GM12878 (cell line): ENCODE data around the gene OGA. TPM values are rescaled to one million over a fixed set of nuclear protein-coding genes. Genes with fewer than 3 reads are reported as not detected.
A peak's percentile ranks its signal among the peaks of the same experiment; 100 is the strongest.

Experiments
- BACH1 ChIP-seq: fragments of 450-650 bp; IDR thresholded peaks from 2 replicates; pipeline ENCODE4 v1.6.1; 2017; ENCODE audit warnings: mild to moderate bottlenecking, borderline replicate concordance
- BHLHE40 ChIP-seq, 2 experiments: fragments of 450-650 bp in 1 of 2; IDR thresholded peaks; 2 replicates each; pipeline ENCODE4 v1.6.1; 2011 to 2017; ENCODE audit warnings: low read depth in 2 of 2, borderline replicate concordance in 1 of 2, improper control_type of control experiment in 1 of 2, low read length in 1 of 2, mild to moderate bottlenecking in 1 of 2
- CBFB ChIP-seq: IDR thresholded peaks from 2 replicates; pipeline ENCODE4 v1.6.1; 2016; ENCODE audit warnings: antibody characterized with exemption, low read depth
- CBX5 ChIP-seq: sonication (generic); IDR thresholded peaks from 2 replicates; pipeline ENCODE4 v1.6.1; 2016; ENCODE audit warnings: low read depth, moderate library complexity, mild to moderate bottlenecking, inconsistent platforms
- CHD1 ChIP-seq: IDR thresholded peaks from 2 replicates; pipeline ENCODE4 v1.6.1; 2012; ENCODE audit warnings: low read depth, low read length, improper control_type of control experiment
- CTCF ChIP-seq, 3 experiments: IDR thresholded peaks in 2 of 3; conservative IDR thresholded peaks in 1 of 3; 2 replicates each; pipeline ENCODE4 v1.5.1; 2011; ENCODE audit warnings: low read depth in 3 of 3, low read length in 3 of 3, mild to moderate bottlenecking in 3 of 3, control low read depth in 2 of 3, moderate library complexity in 2 of 3, inconsistent platforms in 1 of 3, mixed read lengths in 1 of 3; ENCODE audit not compliant: control insufficient read depth in 2 of 3, insufficient read depth in 1 of 3; ENCODE audit errors: extremely low read depth in 1 of 3
- ETV6 ChIP-seq, 2 experiments: fragments of 450-650 bp in 1 of 2; IDR thresholded peaks in 1 of 2; conservative IDR thresholded peaks in 1 of 2; 2 replicates each; pipeline ENCODE4 v1.6.1; 2014; ENCODE audit warnings: antibody characterized with exemption in 1 of 2, borderline replicate concordance in 1 of 2, low read depth in 1 of 2, mild to moderate bottlenecking in 1 of 2, moderate library complexity in 1 of 2
- HCFC1 ChIP-seq: fragments of 150-350 bp; IDR thresholded peaks from 2 replicates; pipeline ENCODE4 v1.6.1; 2014; ENCODE audit warnings: low read length
- IKZF1 ChIP-seq: fragments of 450-650 bp; conservative IDR thresholded peaks from 2 replicates; pipeline ENCODE4 v1.6.1; 2017; ENCODE audit warnings: antibody characterized with exemption, mild to moderate bottlenecking
- IKZF2 ChIP-seq, 2 experiments: fragments of 450-650 bp; IDR thresholded peaks; 2 replicates each; pipeline ENCODE4 v1.6.1; 2017; ENCODE audit warnings: mild to moderate bottlenecking in 2 of 2, moderate library complexity in 2 of 2
- IRF4 ChIP-seq: IDR thresholded peaks from 2 replicates; pipeline ENCODE4 v1.6.1; 2011; ENCODE audit warnings: low read depth, low read length
- KDM1A ChIP-seq: fragments of 200-600 bp; sonication (generic); IDR thresholded peaks from 2 replicates; pipeline ENCODE4 v1.6.1; 2016; ENCODE audit warnings: borderline replicate concordance
- KLF5 ChIP-seq: fragments of 450-650 bp; IDR thresholded peaks from 2 replicates; pipeline ENCODE4 v1.6.1; 2014; ENCODE audit warnings: mild to moderate bottlenecking; ENCODE audit not compliant: partially characterized antibody
- MXI1 ChIP-seq: fragments of 150-350 bp; IDR thresholded peaks from 2 replicates; pipeline ENCODE4 v1.6.1; 2011; ENCODE audit warnings: low read depth, mild to moderate bottlenecking, inconsistent platforms, low read length, improper control_type of control experiment
- NRF1 ChIP-seq: conservative IDR thresholded peaks from 2 replicates; pipeline ENCODE4 v1.6.1; 2011; ENCODE audit warnings: mild to moderate bottlenecking, low read depth, low read length, improper control_type of control experiment
- POLR2A ChIP-seq: IDR thresholded peaks from 2 replicates; pipeline ENCODE4 v1.6.1; 2011; ENCODE audit warnings: low read depth, mild to moderate bottlenecking, low read length
- POU2F2 ChIP-seq: IDR thresholded peaks from 3 replicates; pipeline ENCODE4 v1.6.1; 2011; ENCODE audit warnings: low read depth, mild to moderate bottlenecking, low read length, borderline replicate concordance
- RAD21 ChIP-seq: IDR thresholded peaks from 2 replicates; pipeline ENCODE4 v1.6.1; 2011; ENCODE audit warnings: mild to moderate bottlenecking, low read depth, low read length, moderate library complexity; ENCODE audit not compliant: insufficient read depth
- RB1 ChIP-seq: fragments of 450-650 bp; formaldehyde crosslinking; IDR thresholded peaks from 2 replicates; pipeline ENCODE4 v1.6.1; 2017; ENCODE audit warnings: mild to moderate bottlenecking, borderline replicate concordance
- RCOR1 ChIP-seq: conservative IDR thresholded peaks from 2 replicates; pipeline ENCODE4 v1.6.1; 2012; ENCODE audit warnings: low read depth, low read length, improper control_type of control experiment
- RELA ChIP-seq: fragments of 450-650 bp; IDR thresholded peaks from 2 replicates; pipeline ENCODE4 v1.8.0; 2014; ENCODE audit warnings: borderline replicate concordance; ENCODE audit not compliant: partially characterized antibody
- REST ChIP-seq: IDR thresholded peaks from 2 replicates; pipeline ENCODE4 v1.6.1; 2012; ENCODE audit warnings: mild to moderate bottlenecking, low read depth, low read length
- SMC3 ChIP-seq: IDR thresholded peaks from 2 replicates; pipeline ENCODE4 v1.6.1; 2011; ENCODE audit warnings: low read length, improper control_type of control experiment, borderline replicate concordance
- TBL1XR1 ChIP-seq: IDR thresholded peaks from 2 replicates; pipeline ENCODE4 v1.6.1; 2012; ENCODE audit warnings: low read depth, low read length, improper control_type of control experiment
- YY1 ChIP-seq: IDR thresholded peaks from 2 replicates; pipeline ENCODE4 v1.6.1; 2011; ENCODE audit warnings: low read depth, mild to moderate bottlenecking, low read length
- ZNF207 ChIP-seq: fragments of 450-650 bp; IDR thresholded peaks from 2 replicates; pipeline ENCODE4 v1.6.1; 2014; ENCODE audit warnings: antibody characterized with exemption, mild to moderate bottlenecking, borderline replicate concordance
- ZNF622 ChIP-seq: fragments of 450-650 bp; IDR thresholded peaks from 2 replicates; pipeline ENCODE4 v1.6.1; 2017; ENCODE audit warnings: mild to moderate bottlenecking, inconsistent platforms
- polyA plus RNA-seq, 11 experiments: library from polyadenylated mRNA; depleted of rRNA in 4 of 11; unstranded in 6 of 11; stranded (reverse) in 5 of 11; fragments of >200 nt; fragmentation: Nextera tagmentation in 4 of 11; fragmentation: Illumina TruSeq in 1 of 11; extraction: Ambion mirVana in 4 of 11; extraction: Trizol in 1 of 11; gene quantifications; 1 replicate in 1 of 11; 2 replicates in 10 of 11; pipeline versions ENCODE4 v1.2.1 to v1.2.3, GENCODE V29; 2011 to 2016; ENCODE audit warnings: inconsistent platforms in 2 of 11, missing spikeins in 2 of 11, low read depth in 1 of 11
- total RNA-seq, 4 experiments: library from RNA; depleted of rRNA in 3 of 4; stranded (reverse); fragments of >200 nt in 3 of 4; fragmentation: Illumina TruSeq in 1 of 4; extraction: Trizol in 1 of 4; gene quantifications; 2 replicates each; pipeline versions ENCODE4 v1.2.1 to v1.2.3, GENCODE V29; 2013 to 2021

OGA gene
- total and polyA plus RNA-seq, 10 of the 15 experiments (the other 5 are each of a cell fraction or from before 2014, with no cell fraction given), result 23.0 to 145 (median 85.2) TPM

- TF ChIP-seq IRF4 (peak; percentile 35; the same call in 1 of the 2 replicates), RELA (peak; percentile 52), ETV6 (conservative IDR thresholded peaks at IDR 0.05 in 1 of 2, IDR thresholded peaks at IDR 0.05 in 1 of 2; ENCODE audit: borderline replicate concordance in 1 of 2, low read depth in 1 of 2) (no peak), ZNF622 (no peak), CBX5 (no peak), TBL1XR1 (peak; percentile 59; the same call in 1 of the 2 replicates), IKZF1 (peak; percentile 71), CBFB (peak; percentile 28; the same call in 1 of the 2 replicates), RAD21 (peak; percentile 98), POLR2A (no peak), BACH1 (no peak), KLF5 (no peak), REST (peak; percentile 98), HCFC1 (no peak), SMC3 (peak; percentile 98), BHLHE40 (IDR thresholded peaks at IDR 0.05; ENCODE audit: borderline replicate concordance in 1 of 2, low read depth in 2 of 2, low read length in 1 of 2) (no peak; a peak in 1 of 4 replicates), NRF1 (no peak), MXI1 (peak; percentile 83), KDM1A (no peak), ZNF207 (0 out of 2 replicates have a peak, but pooled peaks have one; percentile 18), POU2F2 (peak; percentile 53; the same call in 1 of the 3 replicates), CTCF (IDR thresholded peaks at IDR 0.05 in 2 of 3, conservative IDR thresholded peaks at IDR 0.05 in 1 of 3; ENCODE audit: control insufficient read depth in 2 of 3, extremely low read depth in 1 of 3, insufficient read depth in 1 of 3, low read depth in 3 of 3, low read length in 3 of 3) (peak; percentile 98 to 99 (median 98); a peak in 5 of 6 replicates), CHD1 (0 out of 2 replicates have a peak, but pooled peaks have one; percentile 67), YY1 (peak; percentile 77), RCOR1 (0 out of 2 replicates have a peak, but pooled peaks have one; percentile 67), IKZF2 (IDR thresholded peaks at IDR 0.05) (peak; percentile 37 to 55), RB1 (no peak)
These were observed 22.7 kb upstream of the OGA start (continued) for GRCh38 chr10:101840741-101841453.
